GM23338 (cell line): Measurements from ENCODE around the gene PSMC4. TPM values are rescaled to one million over a fixed set of nuclear protein-coding genes. Genes with fewer than 3 reads are reported as not detected.

ENCODE experiments used
- ATAC-seq: fragments of 200-7000 bp; cut with Tn5 transposase; 3 replicates; pipeline ENCODE4 v1.9.1; 2020
- DNase-seq: peaks from one replicate; pipeline ENCODE4 v3.0.0-alpha.2; 2015; ENCODE audit warnings: low spot score
- H2AFZ ChIP-seq: fragments of 200-600 bp; sonication (generic); 2 replicates; pipeline ENCODE4 v1.8.0; 2016; ENCODE audit warnings: antibody characterized with exemption, mild to moderate bottlenecking, moderate library complexity
- H3F3A ChIP-seq: fragments of 200-600 bp; sonication (generic); replicated peaks from 2 replicates; pipeline ENCODE4 v1.8.0; 2017; ENCODE audit warnings: antibody characterized with exemption, mixed run types, low read depth
- H3K27ac ChIP-seq: fragments of 200-600 bp; sonication (generic); 2 replicates; pipeline ENCODE4 v1.6.1; 2016; ENCODE audit warnings: low read depth
- H3K27me3 ChIP-seq: fragments of 200-600 bp; sonication (generic); 2 replicates; pipeline ENCODE4 v1.8.0; 2016; ENCODE audit warnings: mild to moderate bottlenecking, mixed run types, moderate library complexity; ENCODE audit not compliant: insufficient read depth
- H3K36me3 ChIP-seq: fragments of 200-600 bp; sonication (generic); 2 replicates; pipeline ENCODE4 v1.8.0; 2016; ENCODE audit warnings: mild to moderate bottlenecking; ENCODE audit not compliant: insufficient read depth
- H3K4me1 ChIP-seq: fragments of 200-600 bp; sonication (generic); 2 replicates; pipeline ENCODE4 v1.8.0; 2016; ENCODE audit warnings: mild to moderate bottlenecking, moderate library complexity; ENCODE audit not compliant: insufficient read depth
- H3K4me2 ChIP-seq: fragments of 200-600 bp; sonication (generic); 2 replicates; pipeline ENCODE4 v1.7.1; 2017; ENCODE audit warnings: mixed run types
- H3K4me3 ChIP-seq: fragments of 200-600 bp; sonication (generic); 2 replicates; pipeline ENCODE4 v1.6.1; 2016; ENCODE audit warnings: mixed run types
- H3K79me2 ChIP-seq: fragments of 200-600 bp; sonication (generic); replicated peaks from 2 replicates; pipeline ENCODE4 v1.8.0; 2017; ENCODE audit warnings: mild to moderate bottlenecking; ENCODE audit not compliant: insufficient read depth
- H3K9me2 ChIP-seq: fragments of 200-600 bp; sonication (generic); 2 replicates; pipeline ENCODE4 v1.8.0; 2017; ENCODE audit not compliant: insufficient read depth
- H4K20me1 ChIP-seq: fragments of 200-600 bp; sonication (generic); replicated peaks from 2 replicates; pipeline ENCODE4 v1.8.0; 2017; ENCODE audit warnings: mild to moderate bottlenecking; ENCODE audit not compliant: insufficient read depth
- H3K27ac Mint-ChIP-seq: 2 replicates; pipeline ENCODE4 v1.8.0; 2020; ENCODE audit warnings: inconsistent platforms, mild to moderate bottlenecking, moderate library complexity, mixed read lengths
- H3K27me3 Mint-ChIP-seq: 3 replicates; pipeline ENCODE4 v1.8.0; 2022; ENCODE audit warnings: low read depth, mild to moderate bottlenecking, moderate library complexity, mixed read lengths, inconsistent platforms; ENCODE audit not compliant: insufficient read depth, poor library complexity
- H3K36me3 Mint-ChIP-seq: 3 replicates; pipeline ENCODE4 v1.8.0; 2021; ENCODE audit warnings: low read depth, mild to moderate bottlenecking, inconsistent platforms, moderate library complexity, mixed read lengths
- H3K4me1 Mint-ChIP-seq: 3 replicates; pipeline ENCODE4 v1.8.0; 2020; ENCODE audit warnings: mild to moderate bottlenecking, inconsistent platforms, mixed read lengths
- H3K4me3 Mint-ChIP-seq: 3 replicates; pipeline ENCODE4 v1.8.0; 2021; ENCODE audit warnings: moderate library complexity, mild to moderate bottlenecking, inconsistent platforms, mixed read lengths
- H3K9me3 Mint-ChIP-seq: 3 replicates; pipeline ENCODE4 v1.8.0; 2020; ENCODE audit warnings: moderate library complexity, mild to moderate bottlenecking, inconsistent platforms, mixed read lengths
- CTCF ChIP-seq, 2 experiments: fragments of 200-600 bp in 1 of 2; sonication (generic) in 1 of 2; conservative IDR thresholded peaks; 2 replicates each; pipeline versions ENCODE4 v1.5.1 to v1.6.1; 2016 to 2017; ENCODE audit warnings: antibody characterized with exemption in 2 of 2, low read depth in 2 of 2, mild to moderate bottlenecking in 2 of 2, moderate library complexity in 1 of 2
- EZH2 ChIP-seq: fragments of 200-600 bp; sonication (generic); IDR thresholded peaks from one replicate; pipeline ENCODE4 v1.8.0; 2017; ENCODE audit warnings: antibody characterized with exemption, mild to moderate bottlenecking, low read depth; ENCODE audit not compliant: unreplicated experiment
- EZH2phosphoT487 ChIP-seq: fragments of 200-600 bp; sonication (generic); IDR thresholded peaks from one replicate; pipeline ENCODE4 v1.8.1; 2018; ENCODE audit warnings: antibody characterized with exemption; ENCODE audit not compliant: unreplicated experiment
- JUNB ChIP-seq: IDR thresholded peaks from one replicate; pipeline ENCODE4 v1.6.1; 2016; ENCODE audit warnings: antibody characterized with exemption; ENCODE audit not compliant: unreplicated experiment
- ZNF114 ChIP-seq: fragments of 250-450 bp; sonication (Bioruptor Pico); IDR thresholded peaks from 2 replicates; pipeline ENCODE4 v1.5.0; 2020; ENCODE audit warnings: mild to moderate bottlenecking, moderate library complexity
- ZNF331 ChIP-seq: fragments of 250-450 bp; sonication (Bioruptor Pico); IDR thresholded peaks from 2 replicates; pipeline ENCODE4 v1.5.0; 2020; ENCODE audit warnings: low read depth, mild to moderate bottlenecking, moderate library complexity
- ZNF462 ChIP-seq: fragments of 250-450 bp; sonication (Bioruptor Pico); IDR thresholded peaks from 2 replicates; pipeline ENCODE4 v1.5.0; 2020; ENCODE audit warnings: mild to moderate bottlenecking, moderate library complexity
- polyA plus RNA-seq: library from polyadenylated mRNA; unstranded; fragments of >200 nt; fragmentation: Nextera tagmentation; extraction: Ambion mirVana; gene quantifications from 2 replicates; pipeline ENCODE4 v1.2.1, GENCODE V29; 2016
- total RNA-seq: library from RNA; depleted of rRNA; stranded (reverse); fragments of >200 nt; shearing (Covaris generic); gene quantifications from 2 replicates; pipeline ENCODE4 v1.2.3, GENCODE V29; 2014

PSMC4 gene
- total and polyA plus RNA-seq, 2 experiments from 2014 or later = 135 to 147 TPM

GRCh38 chr19:40023969-40024368 is 53.0 kb downstream of the PSMC4 start (continued):
- TF ChIP-seq ZNF462 (CRISPR knock-in tag) (no peak), CTCF (conservative IDR thresholded peaks at IDR 0.05; ENCODE audit: low read depth in 2 of 2) (no peak), ZNF331 (no peak)

- no peak overlapping the region for H3K27ac ChIP-seq
- DNase-seq = no peak
- no peak overlapping the region for H2AFZ ChIP-seq
- peaks cover 5% of the 10 kb centered on the region for H3K36me3 ChIP-seq
- H3K36me3 Mint-ChIP-seq = peaks cover 69% of the 10 kb centered on the region
- H3K4me1 ChIP-seq = no peaks in the 10 kb centered on the region
- no peaks in the 10 kb centered on the region for H4K20me1 ChIP-seq
- no peak overlapping the region for H3K4me3 Mint-ChIP-seq
- H3K79me2 ChIP-seq = no peaks in the 10 kb centered on the region
- H3K4me2 ChIP-seq = no peak overlapping the region
- no peaks in the 10 kb centered on the region for H3F3A ChIP-seq
- H3K4me1 Mint-ChIP-seq = no peaks in the 10 kb centered on the region
- no peaks in the 10 kb centered on the region for H3K27me3 ChIP-seq
- peaks cover 96% of the 10 kb centered on the region for H3K9me3 Mint-ChIP-seq
- ATAC-seq = no peak
- H3K9me2 ChIP-seq = no peaks in the 10 kb centered on the region
- H3K27me3 Mint-ChIP-seq = peaks cover 4% of the 10 kb centered on the region
- no peak overlapping the region for H3K4me3 ChIP-seq
- no peak overlapping the region for H3K27ac Mint-ChIP-seq
- TF ChIP-seq EZH2 = no peak
- TF ChIP-seq JUNB = no peak
- no peak for TF ChIP-seq EZH2phosphoT487
- TF ChIP-seq ZNF114 (CRISPR knock-in tag) = no peak
- no peak for TF ChIP-seq ZNF462 (CRISPR knock-in tag)
Measured at GRCh38 chr19:40025938-40026596, 55.1 kb downstream of the PSMC4 start.
